ENCODE measurements around the gene FHAD1. TPM values are rescaled to one million over a fixed set of nuclear protein-coding genes. Genes with fewer than 3 reads are reported as not detected.

The FHAD1 gene
- total RNA-seq, 4 donors from 2014 or later = not detected

DNA sequence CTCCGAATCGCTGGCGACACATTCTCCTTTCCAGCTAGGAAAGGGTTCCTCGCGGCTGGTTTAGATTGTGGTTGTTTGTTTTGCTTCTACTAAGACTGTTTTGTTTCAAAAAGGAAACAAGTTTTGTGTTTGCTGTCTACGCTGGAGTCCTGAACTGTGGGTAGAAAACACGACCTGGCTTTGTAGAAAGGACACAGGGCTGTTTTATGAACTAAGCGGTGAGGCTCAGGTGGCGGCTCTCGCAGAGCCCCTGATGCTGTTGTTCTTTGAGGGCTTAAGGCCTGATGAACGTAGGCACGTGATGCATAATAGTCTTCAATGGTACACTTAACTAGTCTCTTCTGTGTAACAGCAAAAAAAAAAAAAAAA lies 27.0 kb upstream of the FHAD1 start:
- ATAC-seq = no peak
- H3K4me1 ChIP-seq = no peaks in the 10 kb centered on the region
- H3K4me3 ChIP-seq = no peak overlapping the region
- H3K27me3 ChIP-seq = no peaks in the 10 kb centered on the region
- no peaks in the 10 kb centered on the region for H3K36me3 ChIP-seq
- TF ChIP-seq POLR2A (IDR thresholded peaks at IDR 0.05) = no peak
- TF ChIP-seq, protein P1, sequence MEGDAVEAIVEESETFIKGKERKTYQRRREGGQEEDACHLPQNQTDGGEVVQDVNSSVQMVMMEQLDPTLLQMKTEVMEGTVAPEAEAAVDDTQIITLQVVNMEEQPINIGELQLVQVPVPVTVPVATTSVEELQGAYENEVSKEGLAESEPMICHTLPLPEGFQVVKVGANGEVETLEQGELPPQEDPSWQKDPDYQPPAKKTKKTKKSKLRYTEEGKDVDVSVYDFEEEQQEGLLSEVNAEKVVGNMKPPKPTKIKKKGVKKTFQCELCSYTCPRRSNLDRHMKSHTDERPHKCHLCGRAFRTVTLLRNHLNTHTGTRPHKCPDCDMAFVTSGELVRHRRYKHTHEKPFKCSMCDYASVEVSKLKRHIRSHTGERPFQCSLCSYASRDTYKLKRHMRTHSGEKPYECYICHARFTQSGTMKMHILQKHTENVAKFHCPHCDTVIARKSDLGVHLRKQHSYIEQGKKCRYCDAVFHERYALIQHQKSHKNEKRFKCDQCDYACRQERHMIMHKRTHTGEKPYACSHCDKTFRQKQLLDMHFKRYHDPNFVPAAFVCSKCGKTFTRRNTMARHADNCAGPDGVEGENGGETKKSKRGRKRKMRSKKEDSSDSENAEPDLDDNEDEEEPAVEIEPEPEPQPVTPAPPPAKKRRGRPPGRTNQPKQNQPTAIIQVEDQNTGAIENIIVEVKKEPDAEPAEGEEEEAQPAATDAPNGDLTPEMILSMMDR (IDR thresholded peaks at IDR 0.05 in 4 of 5, conservative IDR thresholded peaks at IDR 0.05 in 1 of 5) = no peak
- H3K9me3 ChIP-seq = no peaks in the 10 kb centered on the region
- no peak overlapping the region for H3K27ac ChIP-seq
- in situ Hi-C loops (cut with MboI; ENCODE audit: low sequenced_read_pairs in 4 of 4) = no loop called here
- DNase-seq = no peak
- intact Hi-C loops (cut with DNase I; ENCODE audit: low total_unique reads) = no loop called here

DNA sequence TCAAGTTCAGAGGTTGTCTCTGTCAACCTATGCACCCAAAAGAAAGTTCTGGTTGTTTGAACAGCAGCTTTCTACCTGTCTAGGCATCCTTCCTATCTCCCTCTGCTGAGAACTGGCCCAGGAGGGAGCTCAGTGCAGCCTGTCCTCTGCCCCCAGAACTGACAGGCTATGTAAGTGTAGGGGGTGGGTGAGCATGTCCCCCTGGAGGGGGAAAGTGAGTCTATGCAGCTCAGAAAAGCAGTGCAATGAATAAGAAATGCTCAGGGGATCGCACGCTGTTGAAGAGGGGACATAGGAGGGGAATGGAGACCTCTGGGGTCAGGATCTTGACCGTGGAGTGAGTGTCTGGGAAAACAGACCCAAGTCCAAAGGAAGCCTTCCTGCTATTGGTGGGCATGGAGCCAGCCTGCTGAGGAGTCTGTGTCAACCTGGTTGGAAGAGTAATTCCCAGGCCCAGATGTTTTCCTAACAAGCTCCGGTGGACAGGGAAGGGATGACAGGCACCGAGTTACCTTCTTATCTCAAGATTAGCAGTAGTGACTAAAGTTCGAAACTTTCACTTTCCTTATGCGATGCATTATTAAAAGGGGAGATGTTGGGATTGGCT lies 26.1 kb upstream of the FHAD1 start:
- Histone ChIP-seq H3K36me3 (no peaks in the 10 kb centered on the region), H3K4me1 (no peaks in the 10 kb centered on the region), H3K9me3 (no peaks in the 10 kb centered on the region), H3K27ac (no peak overlapping the region), H3K4me3 (no peak overlapping the region), H3K27me3 (no peaks in the 10 kb centered on the region)
- intact Hi-C loops (cut with DNase I; ENCODE audit: low total_unique reads) (no loop called here), in situ Hi-C loops (cut with MboI; ENCODE audit: low sequenced_read_pairs in 4 of 4) (no loop called here)
- ATAC-seq = no peak
- TF ChIP-seq POLR2A (IDR thresholded peaks at IDR 0.05) = no peak
- TF ChIP-seq, protein P1 (IDR thresholded peaks at IDR 0.05 in 4 of 5, conservative IDR thresholded peaks at IDR 0.05 in 1 of 5) = no peak
- DNase-seq = no peak

DNA sequence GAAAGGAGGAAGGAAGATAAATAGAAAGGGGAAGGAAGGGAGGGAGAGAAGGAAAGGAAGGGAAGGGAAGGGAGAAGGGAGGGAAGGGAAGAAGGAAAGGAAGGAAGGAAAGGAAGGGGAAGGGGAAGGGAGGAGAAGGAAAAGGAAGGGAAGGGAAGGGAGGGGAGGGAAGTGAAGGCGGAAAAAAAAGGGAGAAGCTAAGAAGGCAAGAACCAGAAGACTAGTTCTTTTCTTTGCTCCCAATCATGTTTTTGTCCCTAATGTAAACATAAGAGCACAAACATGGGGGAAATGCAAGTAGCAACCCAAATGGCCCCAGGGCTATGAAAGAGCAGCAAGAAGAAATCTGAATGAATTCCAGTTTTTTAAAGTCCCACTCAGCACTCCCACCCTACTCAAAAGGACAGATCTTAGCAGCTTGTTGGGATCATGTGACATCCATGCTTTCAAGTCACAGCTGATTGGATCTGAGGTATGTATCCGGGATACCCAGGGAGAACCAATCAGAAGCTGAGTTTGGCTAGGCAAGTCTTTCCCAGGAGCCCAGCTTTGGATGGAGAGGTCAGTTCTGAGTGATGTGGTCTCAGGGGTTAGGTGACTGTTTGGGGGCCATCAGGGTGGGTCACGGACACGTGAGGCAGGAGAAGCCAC lies 24.2 kb upstream of the FHAD1 start:
- in situ Hi-C loops (cut with MboI; ENCODE audit: low sequenced_read_pairs in 4 of 4) = no loop called here
- Histone ChIP-seq H3K27ac (no peak overlapping the region), H3K4me1 (no peaks in the 10 kb centered on the region), H3K4me3 (no peak overlapping the region), H3K9me3 (no peaks in the 10 kb centered on the region), H3K36me3 (no peaks in the 10 kb centered on the region), H3K27me3 (no peaks in the 10 kb centered on the region)
- ATAC-seq = no peak
- DNase-seq = no peak
- no peak for TF ChIP-seq POLR2A (IDR thresholded peaks at IDR 0.05)
- TF ChIP-seq, protein P1 (IDR thresholded peaks at IDR 0.05 in 4 of 5, conservative IDR thresholded peaks at IDR 0.05 in 1 of 5) = no peak
- intact Hi-C loops (cut with DNase I; ENCODE audit: low total_unique reads) = no loop called here

DNA sequence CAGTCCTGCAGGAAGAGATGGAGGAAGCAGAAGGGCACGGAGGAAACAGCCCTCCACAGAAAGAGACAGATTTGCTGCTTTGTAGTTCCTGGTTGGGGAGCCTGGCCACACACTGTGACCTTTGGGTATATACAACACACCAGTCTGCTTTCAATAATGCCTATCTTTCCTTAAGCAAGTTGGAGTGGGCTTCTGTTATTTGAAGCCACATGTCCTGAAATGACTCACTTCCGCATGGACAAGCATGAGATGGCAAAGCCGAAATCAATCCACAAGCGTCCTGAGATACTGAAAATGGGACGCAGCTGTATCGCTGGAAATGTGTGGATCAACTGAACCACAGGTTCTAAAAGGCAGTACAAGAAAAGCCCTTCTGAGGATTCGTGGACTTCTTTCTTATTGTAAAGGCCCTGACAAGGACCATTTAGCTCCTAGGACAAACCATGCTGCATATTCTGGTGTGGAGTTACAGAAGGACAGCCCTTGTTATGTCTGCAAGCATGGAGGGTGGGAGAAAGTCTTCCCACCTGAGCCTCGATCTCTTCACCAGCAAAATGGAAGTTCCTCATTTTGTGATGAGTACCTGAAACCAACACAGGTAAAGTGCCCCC lies 22.7 kb upstream of the FHAD1 start:
- no peak for ATAC-seq
- intact Hi-C loops (cut with DNase I; ENCODE audit: low total_unique reads) = no loop called here

More for the DNA sequence above, 22.7 kb upstream of the FHAD1 start:
- in situ Hi-C loops (cut with MboI; ENCODE audit: low sequenced_read_pairs in 4 of 4) = no loop called here
- Histone ChIP-seq H3K9me3 (no peaks in the 10 kb centered on the region), H3K36me3 (no peaks in the 10 kb centered on the region), H3K4me1 (no peaks in the 10 kb centered on the region), H3K27ac (no peak overlapping the region), H3K4me3 (no peak overlapping the region), H3K27me3 (no peaks in the 10 kb centered on the region)
- TF ChIP-seq, protein P1 (IDR thresholded peaks at IDR 0.05 in 4 of 5, conservative IDR thresholded peaks at IDR 0.05 in 1 of 5) = no peak
- TF ChIP-seq POLR2A (IDR thresholded peaks at IDR 0.05) = no peak
- no peak for DNase-seq
